Activated CD8-positive, alpha-beta memory T cell treated with anti-CD3 and anti-CD28 coated beads, Interleukin-2, amount 50 U/mL, for 24 hours (primary cell): ENCODE results near the gene GIMAP6.
"Not testable (repeated sequence)": the region's sequence is repeated elsewhere in the genome, so short reads cannot be mapped to it uniquely, and the experiment has no call there.

ENCODE experiments used
- DNase-seq: peaks from one replicate; pipeline ENCODE4 v3.0.0-alpha.2; 2020; ENCODE audit errors: extremely low read depth

Gene GIMAP6

GRCh38 chr7:150645259-150646020, 13.3 kb upstream of the GIMAP6 start:
- no peak for DNase-seq

DNA sequence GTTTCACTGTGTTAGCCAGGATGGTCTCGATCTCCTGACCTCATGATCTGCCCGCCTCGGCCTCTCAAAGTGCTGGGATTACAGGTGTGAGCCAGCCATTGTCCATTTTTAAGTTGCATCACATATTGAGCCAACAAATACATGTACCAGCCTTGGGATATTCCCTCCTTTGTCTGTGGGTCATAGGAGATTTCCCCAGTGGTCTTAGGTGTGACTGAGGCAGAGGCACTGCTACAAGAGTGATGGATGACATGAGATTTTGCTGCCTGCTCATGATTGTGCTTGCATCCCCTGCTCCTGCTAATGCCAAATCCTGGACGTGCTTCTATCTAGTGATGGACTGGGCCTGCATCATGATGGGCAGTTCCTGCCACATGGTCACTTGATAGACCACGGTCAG, 10.7 kb upstream of the GIMAP6 start:
- no peak for DNase-seq

- no peak for DNase-seq
These were observed 9.7 kb upstream of the GIMAP6 start for GRCh38 chr7:150641854-150642253.

- no peak for DNase-seq
These were observed 1.7 kb upstream of the GIMAP6 start for GRCh38 chr7:150633926-150634325.

GRCh38 chr7:150631084-150631826, 930 bp downstream of the GIMAP6 start:
- DNase-seq, result no peak

DNA sequence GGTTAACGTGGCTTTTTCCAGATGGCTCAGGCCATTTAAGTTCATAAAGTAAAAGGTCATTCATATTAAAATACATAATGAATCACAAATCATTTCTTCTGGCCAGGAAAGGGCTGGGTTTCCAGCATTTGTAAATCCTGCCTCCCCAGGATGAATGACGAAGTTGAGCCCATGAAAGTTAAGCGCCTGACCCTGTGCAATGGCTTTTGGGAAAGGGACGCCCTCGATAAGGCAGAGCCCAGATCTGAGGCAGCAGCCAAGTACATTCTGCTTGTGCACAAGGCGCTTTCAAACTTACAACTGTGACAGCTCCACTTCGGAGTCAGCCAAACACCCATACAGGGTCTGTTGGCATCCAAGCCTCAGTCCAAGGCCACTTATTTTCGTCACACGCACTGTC, 2.8 kb downstream of the GIMAP6 start:
- DNase-seq, result no peak

DNA sequence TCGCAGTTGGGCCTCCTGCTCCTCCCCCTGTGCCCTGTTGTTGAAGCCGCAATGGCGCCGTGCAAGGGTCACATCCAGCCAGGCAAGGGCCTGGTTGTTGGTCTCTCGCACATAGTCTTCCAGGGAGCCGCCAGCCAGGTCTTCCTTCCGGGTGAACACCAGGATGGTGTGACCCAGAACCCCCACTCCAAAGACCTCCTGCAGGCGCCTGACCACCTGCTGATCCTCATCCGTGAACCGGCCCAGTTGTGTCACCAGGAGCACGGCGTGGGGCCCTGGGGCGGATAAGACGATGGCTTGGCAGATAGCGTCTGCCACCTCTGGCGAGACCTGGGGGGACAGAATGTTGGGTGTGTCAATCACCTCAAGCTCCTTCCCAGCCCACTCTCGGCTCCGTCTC, 4.2 kb downstream of the GIMAP6 start:
- no peak for DNase-seq

DNA sequence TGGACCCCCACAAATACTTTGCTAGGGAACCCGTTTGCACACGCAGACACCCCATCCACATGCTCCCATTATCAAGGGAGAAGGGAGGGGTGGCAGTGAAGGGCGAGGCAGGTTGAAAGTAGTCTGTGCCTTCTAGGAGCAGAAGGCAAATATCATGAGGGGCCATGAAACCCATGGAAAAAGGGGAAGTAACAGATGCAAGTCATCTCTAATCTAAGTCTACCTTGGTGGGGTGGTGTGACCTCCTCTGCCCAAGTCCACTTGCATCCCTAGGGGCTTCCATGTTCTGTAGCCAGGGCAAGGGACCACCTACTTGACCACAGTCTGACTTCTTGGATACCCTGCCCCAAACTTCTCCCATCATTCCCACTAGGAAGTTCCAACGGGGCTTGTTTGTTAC, 5.5 kb downstream of the GIMAP6 start:
- no peak for DNase-seq

GRCh38 chr7:150621376-150621775, 10.8 kb downstream of the GIMAP6 start:
- no peak for DNase-seq

- DNase-seq, result no peak
These were observed 11.4 kb downstream of the GIMAP6 start for GRCh38 chr7:150620617-150621371.

- no peak for DNase-seq
These were observed 12.1 kb downstream of the GIMAP6 start for GRCh38 chr7:150620061-150620460.

- DNase-seq, result not testable (repeated sequence)
These were observed 16.9 kb downstream of the GIMAP6 start for GRCh38 chr7:150615221-150615755.

- not testable (repeated sequence) for DNase-seq
These were observed 17.8 kb downstream of the GIMAP6 start for GRCh38 chr7:150614426-150614825.

- no peak for DNase-seq
These were observed 18.3 kb downstream of the GIMAP6 start for GRCh38 chr7:150613880-150614279.

DNA sequence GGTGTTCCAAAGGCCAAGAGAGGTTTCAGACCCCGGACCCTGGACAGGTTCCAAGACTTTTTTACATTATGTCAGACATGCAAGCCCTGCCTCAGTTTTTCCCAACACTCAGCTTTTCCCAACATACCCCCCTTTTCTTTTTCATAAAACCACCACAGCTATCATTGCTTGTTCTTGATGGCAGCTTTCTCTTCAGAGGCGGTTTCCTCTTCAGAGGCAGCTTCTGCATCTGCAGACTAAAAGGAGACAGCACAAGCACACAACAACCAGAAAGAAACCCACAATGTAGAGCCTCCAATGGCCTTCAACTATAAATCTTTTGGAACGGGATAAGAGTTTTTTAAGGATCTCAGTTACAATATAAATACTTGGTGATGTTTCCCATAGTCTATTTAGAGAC, 19.3 kb downstream of the GIMAP6 start:
- no peak for DNase-seq

DNA sequence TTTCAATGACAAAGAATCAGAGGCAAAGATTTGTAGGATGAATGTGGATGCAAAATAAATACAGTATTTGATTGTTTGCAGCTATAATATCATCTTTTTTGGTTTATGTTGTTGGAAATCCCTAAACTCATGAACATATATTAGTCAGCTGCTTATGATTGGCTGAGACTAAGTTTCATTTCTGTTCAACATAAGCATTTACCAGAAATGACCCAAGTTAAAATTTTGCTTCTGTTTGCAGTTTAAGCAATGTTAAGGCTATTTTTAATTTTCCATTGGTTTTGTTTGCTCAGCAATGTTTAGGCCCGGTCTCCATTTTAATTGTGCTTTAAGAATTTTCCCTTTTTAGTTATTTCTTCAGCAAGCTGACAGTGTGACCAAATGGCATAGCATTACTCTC, 22.0 kb downstream of the GIMAP6 start:
- DNase-seq, result no peak

- not testable (repeated sequence) for DNase-seq
These were observed 28.6 kb downstream of the GIMAP6 start for GRCh38 chr7:150603600-150603999.

DNA sequence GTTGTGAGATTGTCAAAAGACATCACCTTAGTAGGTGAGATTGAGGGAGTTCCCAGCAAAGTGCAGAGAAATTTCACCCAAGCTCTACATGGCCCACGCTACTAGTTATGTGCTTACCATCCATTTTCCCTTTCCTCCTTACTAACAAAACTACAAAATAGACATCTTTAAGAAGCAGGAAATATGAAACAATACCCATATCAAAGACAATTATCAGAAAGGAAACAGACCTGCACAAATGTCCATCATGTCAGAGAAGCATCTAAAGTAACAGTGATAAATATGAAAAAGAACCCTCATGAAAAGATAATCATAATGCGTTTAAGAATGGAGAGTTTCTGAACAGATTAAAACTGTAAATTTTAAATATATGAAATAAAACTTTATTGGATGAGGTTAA, 36.8 kb downstream of the GIMAP6 start:
- no peak for DNase-seq

DNA sequence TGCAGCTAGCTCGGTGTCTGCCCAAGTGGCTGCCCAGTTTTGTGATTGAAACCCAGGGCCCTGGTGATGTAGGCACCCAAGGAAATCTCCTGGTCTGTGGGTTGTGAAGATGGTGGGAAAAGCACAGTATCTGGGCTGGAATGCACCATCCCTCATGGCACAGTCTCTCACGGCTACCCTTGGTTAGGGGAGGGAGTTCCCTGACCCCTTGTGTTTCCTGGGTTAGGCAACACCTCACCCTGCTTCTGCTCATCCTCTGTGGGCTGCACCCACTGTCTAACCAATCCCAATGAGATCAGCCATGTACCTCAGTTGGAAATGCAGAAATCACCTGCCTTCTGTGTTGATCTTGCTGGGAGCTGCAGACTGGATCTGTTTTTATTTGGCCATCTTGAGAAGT, 37.4 kb downstream of the GIMAP6 start:
- no peak for DNase-seq

GRCh38 chr7:150587551-150587950, 44.6 kb downstream of the GIMAP6 start:
- DNase-seq, result no peak

- DNase-seq, result no peak
These were observed 45.4 kb downstream of the GIMAP6 start for GRCh38 chr7:150586785-150587152.

- DNase-seq, result no peak
These were observed 46.0 kb downstream of the GIMAP6 start for GRCh38 chr7:150586068-150586784.
